Pancreas (tissue), 10 donors: Measurements from ENCODE around the gene CHCHD3. TPM values are rescaled to one million over a fixed set of nuclear protein-coding genes. Genes with fewer than 3 reads are reported as not detected.

Source experiments
- ATAC-seq, 4 donors: fragments of 200-7000 bp; cut with Tn5 transposase; one replicate each; pipeline versions ENCODE4 v1.8.0 to v1.9.1; 2020; ENCODE audit warnings: mild to moderate bottlenecking in 4 of 4, moderate library complexity in 4 of 4
- DNase-seq, 6 donors: peaks; one replicate each; pipeline ENCODE4 v3.0.0-alpha.2; 2020
- FAIRE-seq: peaks from 2 replicates; lab custom pipeline; 2012; peaks lifted over from hg19 to GRCh38; lab: Jason Lieb, UNC
- H3K27ac ChIP-seq, 4 donors: fragments of 200-600 bp; sonication (generic); 1 replicate in 3 of 4; 2 replicates in 1 of 4; pipeline versions ENCODE4 v1.5.0 to v1.8.0; 2020
- H3K27me3 ChIP-seq, 4 donors: fragments of 200-600 bp; one replicate each; pipeline ENCODE4 v1.8.0; 2021
- H3K36me3 ChIP-seq, 3 donors: fragments of 200-600 bp; sonication (generic) in 1 of 3; one replicate each; pipeline versions ENCODE4 v1.5.0 to v1.8.0; 2020 to 2021
- H3K4me1 ChIP-seq, 3 donors: fragments of 200-600 bp; one replicate each; pipeline ENCODE4 v1.8.0; 2021
- H3K4me3 ChIP-seq, 4 donors: fragments of 200-600 bp; sonication (generic) in 2 of 4; one replicate each; pipeline versions ENCODE4 v1.5.0 to v1.8.0; 2020 to 2021
- H3K9me3 ChIP-seq, 4 donors: fragments of 200-600 bp; one replicate each; pipeline ENCODE4 v1.8.0; 2021
- CTCF ChIP-seq, 4 donors: fragments of 200-600 bp; sonication (generic) in 3 of 4; IDR thresholded peaks; one replicate each; pipeline versions ENCODE4 v1.5.0 to v1.8.0; 2021; ENCODE audit warnings: antibody characterized with exemption in 4 of 4
- WGBS, 2 donors: extraction: QIAGEN DNeasy Blood & Tissue Kit; methylation state at CpG; one replicate each; pipeline ENCODE4 v1.1.7; 2013; 5-methylcytosine and 5-hydroxymethylcytosine counted together
- intact Hi-C, 3 donors: fragments of 100-400 bp; cut with DNase I; formaldehyde crosslinking; loops; one replicate each; pipeline versions ENCODE4 v1.11.1 to v1.14.2; 2022
- polyA plus RNA-seq, 2 donors: library from polyadenylated mRNA; stranded (reverse); fragments of 200-250 nt; gene quantifications; one replicate each; pipeline ENCODE4 v1.2.3, GENCODE V29; 2013
- total RNA-seq, 6 donors: library from RNA; stranded (reverse); fragmentation: NEBNext Ultra II Directional in 4 of 6; extraction: Animal tissue kit (Norgen Biotek cat#: 25700) in 4 of 6; gene quantifications; one replicate each; pipeline versions ENCODE4 v1.2.1 to v1.2.4, GENCODE V29; 2021 to 2023
- donor health status: healthy with polysubstance abuse.
- donor health status: DM: no; HTN: no; CAD: no; lungs with moderate emphysema.
- donor health status: DM: no; HTN: no; CAD: no.
- donor health status: control.
- donor health status: control.
- donor health status: Bipolar disorder and iron deficiency.
- donor health status: DM: yes; HTN: yes; CAD: no.
- donor health status: DM: no; HTN: no; CAD: no.
- donor health status: DM: no; HTN: no; CAD: no.
- donor health status: DM: yes; HTN: yes; CAD: no.

Gene CHCHD3
- total and polyA plus RNA-seq, 8 donors, result 7.9 to 23.2 (median 19.3) TPM

DNA sequence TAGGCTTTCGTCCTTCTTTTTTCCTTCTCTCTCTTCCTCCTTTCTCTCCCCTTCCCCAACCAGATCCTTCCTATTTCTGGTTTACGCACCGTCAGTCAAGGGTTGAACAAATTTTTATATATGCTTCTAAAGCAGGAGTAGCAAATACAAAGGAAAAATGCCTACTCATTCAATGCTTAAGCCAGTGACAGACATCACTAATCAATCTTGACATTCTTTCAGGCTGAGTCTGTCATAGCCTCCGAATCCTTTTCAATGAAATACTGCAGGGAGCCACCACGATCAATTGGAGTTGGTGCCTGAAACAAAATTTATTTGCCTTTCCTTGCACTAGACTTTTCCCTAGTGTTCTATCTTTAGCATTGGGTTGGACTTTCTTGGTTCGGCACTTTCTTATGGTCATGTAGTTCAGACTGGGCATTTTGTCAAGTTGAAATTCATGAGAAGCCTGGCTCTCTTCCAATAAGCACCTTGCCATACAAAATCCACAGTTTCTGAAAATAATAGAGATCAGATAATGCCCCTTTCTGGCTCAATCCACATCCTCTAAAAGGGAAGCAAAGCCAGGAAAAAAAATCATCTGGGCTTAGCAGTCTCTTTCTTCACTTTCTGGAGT is 266.1 kb downstream of the CHCHD3 start:
- ATAC-seq, result peak in 1 of 4 donors; percentile 41
- TF ChIP-seq CTCF (IDR thresholded peaks at IDR 0.05), result no peak
- no peak for DNase-seq
- H3K4me1 ChIP-seq, result peaks cover 0 to 6% (median 6%) of the 10 kb centered on the region in 3 donors
- no peak for FAIRE-seq
- H3K27ac ChIP-seq, result no peak overlapping the region
- H3K36me3 ChIP-seq, result no peaks in the 10 kb centered on the region
- 61 to 63% methylated on average over 6 of the region's 6 CpGs for WGBS, 2 donors
- intact Hi-C loops, result no loop called here
- no peaks in the 10 kb centered on the region for H3K9me3 ChIP-seq
- no peaks in the 10 kb centered on the region for H3K27me3 ChIP-seq
- no peak overlapping the region for H3K4me3 ChIP-seq

DNA sequence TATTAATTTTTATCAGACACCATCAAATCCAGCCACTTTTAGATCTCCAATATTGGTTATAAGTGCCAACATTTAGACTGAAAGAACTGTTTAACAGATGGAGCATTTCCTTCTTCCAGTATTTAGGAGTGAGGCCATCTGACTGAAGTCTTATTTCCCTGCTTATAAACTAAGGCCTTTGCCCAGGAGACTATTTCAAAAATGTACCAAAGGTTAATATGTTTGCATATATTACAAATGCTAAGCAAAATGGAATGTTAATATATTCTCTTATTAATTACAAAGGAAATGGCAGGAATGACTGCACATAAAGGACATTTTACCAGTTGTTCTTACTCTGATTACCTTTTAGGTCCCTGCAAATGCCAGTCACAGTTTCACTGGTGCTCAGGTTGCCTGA is 266.8 kb downstream of the CHCHD3 start:
- H3K4me3 ChIP-seq, result no peak overlapping the region
- no peak for TF ChIP-seq CTCF (IDR thresholded peaks at IDR 0.05)
- no peak for FAIRE-seq

GRCh38 chr7:132810561-132810960 is 271.3 kb downstream of the CHCHD3 start:
- no peak overlapping the region for H3K27ac ChIP-seq
- intact Hi-C loops, result no loop called here
- no peak overlapping the region for H3K4me3 ChIP-seq
- 95 to 97% methylated on average over 2 of the region's 2 CpGs for WGBS, 2 donors
- FAIRE-seq, result no peak
- no peaks in the 10 kb centered on the region for H3K9me3 ChIP-seq
- H3K36me3 ChIP-seq, result no peaks in the 10 kb centered on the region
- no peaks in the 10 kb centered on the region for H3K27me3 ChIP-seq
- DNase-seq, result no peak
- no peak for ATAC-seq
- TF ChIP-seq CTCF (IDR thresholded peaks at IDR 0.05), result no peak
- no peaks in the 10 kb centered on the region for H3K4me1 ChIP-seq

More for the DNA sequence above, 266.8 kb downstream of the CHCHD3 start:
- no peaks in the 10 kb centered on the region for H3K36me3 ChIP-seq
- H3K9me3 ChIP-seq, result no peaks in the 10 kb centered on the region
- no peak overlapping the region for H3K27ac ChIP-seq
- no peaks in the 10 kb centered on the region for H3K27me3 ChIP-seq
- DNase-seq (no peak), ATAC-seq (no peak)
- H3K4me1 ChIP-seq, result peaks cover 0 to 6% (median 6%) of the 10 kb centered on the region in 3 donors
- intact Hi-C loops, result no loop called here

DNA sequence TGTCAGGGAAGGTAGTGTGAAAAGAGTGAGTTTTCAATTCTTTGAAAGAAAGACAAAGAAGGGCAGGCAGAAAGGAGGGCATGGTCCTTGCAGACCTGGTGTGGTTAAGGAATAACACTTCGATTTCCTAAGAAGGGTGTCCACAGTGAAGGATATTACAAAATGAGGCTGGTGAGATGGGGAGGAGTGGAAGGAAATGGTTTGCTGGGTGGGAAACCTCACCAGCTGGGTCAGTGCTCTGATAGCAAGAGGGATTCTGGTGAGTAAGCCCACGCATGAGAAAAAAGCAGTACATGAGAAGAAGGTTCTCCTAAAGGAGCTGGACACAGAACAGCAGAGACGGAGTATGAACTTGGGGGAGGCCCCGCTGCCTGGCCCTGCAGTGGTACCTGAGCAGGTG is 275.1 kb downstream of the CHCHD3 start:
- no peak for FAIRE-seq
- intact Hi-C loops, result no loop called here
- no peaks in the 10 kb centered on the region for H3K27me3 ChIP-seq
- H3K4me1 ChIP-seq, result no peaks in the 10 kb centered on the region
- no peak for TF ChIP-seq CTCF (IDR thresholded peaks at IDR 0.05)
- H3K4me3 ChIP-seq, result no peak overlapping the region
- no peak for ATAC-seq
- no peak overlapping the region for H3K27ac ChIP-seq
- H3K9me3 ChIP-seq, result no peaks in the 10 kb centered on the region
- 95 to 97% methylated on average over 4 of the region's 4 CpGs for WGBS, 2 donors
- no peak for DNase-seq
- H3K36me3 ChIP-seq, result no peaks in the 10 kb centered on the region

DNA sequence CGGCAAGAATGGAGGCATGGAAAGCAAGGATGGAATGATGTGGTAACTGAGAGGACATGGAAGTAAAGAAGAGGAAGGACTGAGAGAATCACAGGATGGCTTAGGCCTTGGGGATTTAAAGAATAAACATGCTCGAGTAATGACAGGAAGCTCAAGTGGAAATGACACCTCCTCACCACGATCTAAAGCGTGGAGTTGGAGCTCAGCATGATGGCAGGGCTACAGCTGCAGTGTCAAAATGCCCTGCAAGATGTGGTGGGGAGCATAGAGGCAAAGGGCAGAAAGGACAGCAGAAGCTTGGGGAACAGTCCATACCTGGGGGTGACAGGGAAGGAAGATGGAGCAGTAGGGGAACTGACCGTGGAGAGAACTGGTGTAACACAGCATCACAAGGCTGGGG is 276.1 kb downstream of the CHCHD3 start:
- no peaks in the 10 kb centered on the region for H3K27me3 ChIP-seq
- WGBS, 2 donors, result 92 to 93% methylated on average over 5 of the region's 5 CpGs
- intact Hi-C loops, result no loop called here
- no peak overlapping the region for H3K27ac ChIP-seq
- H3K4me3 ChIP-seq, result no peak overlapping the region
- ATAC-seq (no peak), FAIRE-seq (no peak), DNase-seq (no peak)
- no peak for TF ChIP-seq CTCF (IDR thresholded peaks at IDR 0.05)
- no peaks in the 10 kb centered on the region for H3K36me3 ChIP-seq
- no peaks in the 10 kb centered on the region for H3K4me1 ChIP-seq
- H3K9me3 ChIP-seq, result no peaks in the 10 kb centered on the region
